Measurements from ENCODE around the gene SPTBN4. TPM values are rescaled to one million over a fixed set of nuclear protein-coding genes. Genes with fewer than 3 reads are reported as not detected.
"Not testable (repeated sequence)": the region's sequence is repeated elsewhere in the genome, so short reads cannot be mapped to it uniquely, and the experiment has no call there.

Gene SPTBN4
- total RNA-seq, 1 experiment from 2014 or later, result 0.61 TPM

DNA sequence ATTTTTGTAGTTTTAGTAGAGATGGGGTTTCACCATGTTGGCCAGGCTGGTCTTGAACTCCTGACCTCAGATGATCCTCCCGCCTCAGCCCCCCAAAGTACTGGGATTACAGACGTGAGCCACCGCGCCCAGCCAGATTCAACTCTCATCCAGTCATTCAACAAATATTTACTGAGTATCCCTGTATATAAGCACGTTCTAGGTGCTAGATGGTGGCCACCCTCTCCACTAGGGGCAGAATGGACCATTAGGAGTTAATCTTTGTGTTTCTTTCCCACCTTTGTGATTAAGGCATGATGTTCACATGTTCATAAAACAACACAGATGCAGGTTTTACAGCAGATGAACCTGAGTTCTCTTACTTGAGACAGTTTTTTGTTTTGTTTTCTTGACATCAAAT, 117.2 kb downstream of the SPTBN4 start:
- DNase-seq (ENCODE audit: low read depth in 1 of 2, low spot score in 2 of 2), result peak in 1 of 2 experiments; percentile 24
- no peak overlapping the region for H3K27ac ChIP-seq
- no peaks in the 10 kb centered on the region for H3K9me3 ChIP-seq (replicated peaks)
- H3K27me3 ChIP-seq (replicated peaks), result no peaks in the 10 kb centered on the region
- no peak overlapping the region for H3K4me3 ChIP-seq
- peaks cover 61% of the 10 kb centered on the region for H3K36me3 ChIP-seq
- H3K4me1 ChIP-seq (replicated peaks), result peaks cover 33% of the 10 kb centered on the region

DNA sequence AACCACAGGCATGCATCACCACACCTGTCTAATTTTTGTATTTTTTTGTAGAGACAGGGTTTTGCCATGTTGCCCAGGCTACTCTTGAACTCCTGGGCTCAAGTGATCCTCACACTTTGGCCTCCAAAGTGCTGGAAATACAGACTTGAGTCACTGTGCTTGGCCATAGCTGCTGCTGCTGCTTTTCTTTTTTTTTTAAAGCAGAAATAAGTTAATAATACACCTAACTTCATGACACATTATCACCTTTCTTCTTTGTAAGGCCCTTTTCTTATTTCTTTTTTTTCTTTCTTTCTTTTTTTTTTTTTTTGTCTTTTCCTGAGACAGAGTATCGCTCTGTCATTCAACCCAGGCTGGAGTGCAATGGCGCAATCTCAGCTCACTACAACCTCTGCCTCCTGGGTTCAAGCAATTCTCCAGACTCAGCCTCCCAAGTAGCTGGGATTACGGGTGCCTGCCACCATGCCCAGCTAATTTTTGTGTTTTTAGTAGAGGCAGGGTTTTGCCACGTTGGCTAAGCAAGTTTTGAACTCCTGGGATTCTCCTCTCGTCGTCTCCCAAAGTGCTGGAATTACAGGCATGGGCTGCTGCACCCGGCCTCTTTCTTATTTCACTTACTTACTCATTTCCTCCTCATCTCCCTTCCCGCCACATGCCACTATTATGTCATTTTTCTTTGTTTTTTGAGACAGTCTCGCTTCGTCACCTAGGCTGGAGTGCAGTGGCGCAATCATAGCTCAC, 118.6 kb downstream of the SPTBN4 start:
- peak overlapping the region; percentile 80 for H3K27ac ChIP-seq
- DNase-seq (ENCODE audit: low read depth in 1 of 2, low spot score in 2 of 2), result peak; percentile 70 to 76
- H3K9me3 ChIP-seq (replicated peaks), result no peaks in the 10 kb centered on the region
- H3K4me3 ChIP-seq, result no peak overlapping the region
- H3K27me3 ChIP-seq (replicated peaks), result no peaks in the 10 kb centered on the region
- peaks cover 33% of the 10 kb centered on the region for H3K4me1 ChIP-seq (replicated peaks)
- peaks cover 52% of the 10 kb centered on the region for H3K36me3 ChIP-seq

DNA sequence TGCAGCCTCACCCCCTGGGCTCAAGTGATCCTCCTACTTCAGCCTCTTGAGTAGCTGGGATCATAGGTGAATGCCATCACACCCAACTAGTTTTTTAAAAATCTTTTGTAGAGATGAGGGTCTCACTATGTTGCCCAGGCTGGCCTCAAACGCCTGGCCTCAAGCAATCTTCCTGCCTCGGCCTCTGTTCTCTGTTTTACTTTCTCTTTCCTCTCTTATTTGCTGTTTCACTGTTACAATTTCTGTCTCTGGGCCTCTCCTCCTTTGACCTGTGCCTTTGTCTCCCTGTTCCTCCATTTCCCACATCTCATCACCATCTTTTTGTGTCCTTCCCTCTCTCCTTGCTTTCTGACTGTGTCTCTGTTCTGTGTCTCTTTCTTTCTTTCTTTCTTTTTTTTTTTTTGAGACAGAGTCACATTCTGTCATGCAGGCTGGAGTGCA, 119.2 kb downstream of the SPTBN4 start:
- no peak overlapping the region for H3K4me3 ChIP-seq
- H3K9me3 ChIP-seq (replicated peaks), result no peaks in the 10 kb centered on the region
- no peaks in the 10 kb centered on the region for H3K27me3 ChIP-seq (replicated peaks)
- peak overlapping the region; percentile 80 for H3K27ac ChIP-seq
- DNase-seq (ENCODE audit: low read depth in 1 of 2, low spot score in 2 of 2), result no peak
- H3K4me1 ChIP-seq (replicated peaks), result peaks cover 33% of the 10 kb centered on the region
- peaks cover 53% of the 10 kb centered on the region for H3K36me3 ChIP-seq

DNA sequence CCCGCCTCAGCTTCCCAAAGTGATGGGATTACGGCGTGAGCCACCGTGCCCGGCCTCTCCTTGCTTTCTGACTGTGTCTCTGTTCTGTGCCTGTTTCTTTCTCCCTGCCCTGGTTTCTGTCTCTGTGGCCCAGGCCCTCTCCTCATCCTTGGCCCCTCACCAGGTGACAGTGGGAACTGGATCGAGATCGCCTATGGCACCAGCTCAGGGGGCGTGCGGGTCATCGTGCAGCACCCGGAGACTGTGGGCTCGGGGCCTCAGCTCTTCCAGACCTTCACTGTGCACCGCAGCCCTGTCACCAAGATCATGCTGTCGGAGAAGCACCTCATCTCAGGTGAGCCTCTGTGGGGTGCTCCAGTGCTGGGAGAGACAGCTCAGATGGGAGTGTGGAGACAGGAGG, 119.8 kb downstream of the SPTBN4 start:
- Histone ChIP-seq H3K4me1 (replicated peaks) (peaks cover 33% of the 10 kb centered on the region), H3K4me3 (no peak overlapping the region), H3K27ac (no peak overlapping the region), H3K9me3 (replicated peaks) (no peaks in the 10 kb centered on the region), H3K36me3 (peaks cover 48% of the 10 kb centered on the region), H3K27me3 (replicated peaks) (no peaks in the 10 kb centered on the region)
- no peak for DNase-seq (ENCODE audit: low read depth in 1 of 2, low spot score in 2 of 2)

DNA sequence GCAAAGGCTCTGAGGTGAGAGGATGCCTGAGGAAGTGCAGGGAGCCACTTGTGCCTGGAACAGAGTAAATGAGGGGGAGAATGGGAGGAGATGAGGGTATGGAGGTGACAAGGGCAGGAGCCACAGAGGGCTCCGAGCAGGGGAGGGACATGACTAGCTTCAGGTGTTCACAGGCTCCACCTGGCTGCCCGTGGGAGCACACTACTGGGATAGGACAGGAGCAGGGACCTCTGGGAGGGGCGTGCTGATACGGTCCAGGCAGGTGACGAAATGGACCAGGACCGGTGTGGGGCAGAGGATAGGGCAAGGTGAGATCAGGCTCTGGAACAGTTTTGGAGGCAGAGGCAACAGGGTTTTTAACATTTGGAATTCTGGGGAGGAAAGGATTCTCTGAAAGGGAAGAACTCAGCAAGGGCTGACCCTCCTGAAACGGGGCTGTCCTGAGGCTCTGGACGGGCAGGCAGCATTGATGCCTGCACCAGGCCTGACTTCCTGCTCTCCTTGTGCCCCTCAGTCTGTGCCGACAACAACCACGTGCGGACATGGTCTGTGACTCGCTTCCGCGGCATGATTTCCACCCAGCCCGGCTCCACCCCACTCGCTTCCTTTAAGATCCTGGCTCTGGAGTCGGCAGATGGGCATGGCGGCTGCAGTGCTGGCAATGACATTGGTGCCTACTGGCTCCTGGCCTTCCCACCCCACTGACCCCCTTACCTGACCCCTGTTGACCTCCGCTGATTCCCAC, 121.5 kb downstream of the SPTBN4 start:
- peak in 1 of 2 experiments; percentile 72 for DNase-seq (ENCODE audit: low read depth in 1 of 2, low spot score in 2 of 2)
- no peak overlapping the region for H3K27ac ChIP-seq
- peaks cover 40% of the 10 kb centered on the region for H3K36me3 ChIP-seq
- H3K27me3 ChIP-seq (replicated peaks), result no peaks in the 10 kb centered on the region
- H3K4me1 ChIP-seq (replicated peaks), result peaks cover 33% of the 10 kb centered on the region
- H3K9me3 ChIP-seq (replicated peaks), result no peaks in the 10 kb centered on the region
- H3K4me3 ChIP-seq, result no peak overlapping the region

DNA sequence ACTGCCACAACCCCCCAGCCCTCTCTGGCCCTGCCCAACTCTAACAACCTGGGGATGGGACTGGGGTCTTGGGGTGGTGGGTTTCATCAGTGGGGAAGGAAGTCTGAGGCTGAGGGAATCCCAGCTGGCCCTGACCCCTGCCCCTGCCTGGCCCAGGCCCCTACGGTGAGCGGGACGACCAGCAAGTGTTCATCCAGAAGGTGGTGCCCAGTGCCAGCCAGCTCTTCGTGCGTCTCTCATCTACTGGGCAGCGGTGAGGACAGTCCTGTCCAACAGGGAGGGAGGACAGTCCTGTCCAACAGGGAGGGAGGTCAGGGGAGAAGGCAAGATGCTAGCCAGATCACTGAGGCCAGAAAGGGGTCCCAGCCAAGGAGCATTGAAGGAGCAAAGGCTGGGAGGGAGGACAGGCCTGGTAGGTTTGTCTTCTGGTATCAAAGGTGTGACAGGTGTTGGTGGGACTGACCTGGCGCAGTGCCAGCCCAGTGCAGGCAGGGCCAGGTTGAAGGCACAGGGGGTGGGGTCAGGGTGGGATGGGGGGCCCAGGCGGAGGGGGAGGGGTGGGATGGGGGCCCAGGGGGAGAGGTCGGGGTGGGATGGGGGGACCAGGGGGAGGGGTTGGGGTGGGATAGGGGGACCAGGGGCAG, 122.2 kb downstream of the SPTBN4 start:
- Histone ChIP-seq H3K27ac (no peak overlapping the region), H3K27me3 (replicated peaks) (no peaks in the 10 kb centered on the region), H3K4me1 (replicated peaks) (peaks cover 27% of the 10 kb centered on the region), H3K36me3 (peaks cover 34% of the 10 kb centered on the region), H3K4me3 (no peak overlapping the region), H3K9me3 (replicated peaks) (no peaks in the 10 kb centered on the region)
- DNase-seq (ENCODE audit: low read depth in 1 of 2, low spot score in 2 of 2), result no peak

DNA sequence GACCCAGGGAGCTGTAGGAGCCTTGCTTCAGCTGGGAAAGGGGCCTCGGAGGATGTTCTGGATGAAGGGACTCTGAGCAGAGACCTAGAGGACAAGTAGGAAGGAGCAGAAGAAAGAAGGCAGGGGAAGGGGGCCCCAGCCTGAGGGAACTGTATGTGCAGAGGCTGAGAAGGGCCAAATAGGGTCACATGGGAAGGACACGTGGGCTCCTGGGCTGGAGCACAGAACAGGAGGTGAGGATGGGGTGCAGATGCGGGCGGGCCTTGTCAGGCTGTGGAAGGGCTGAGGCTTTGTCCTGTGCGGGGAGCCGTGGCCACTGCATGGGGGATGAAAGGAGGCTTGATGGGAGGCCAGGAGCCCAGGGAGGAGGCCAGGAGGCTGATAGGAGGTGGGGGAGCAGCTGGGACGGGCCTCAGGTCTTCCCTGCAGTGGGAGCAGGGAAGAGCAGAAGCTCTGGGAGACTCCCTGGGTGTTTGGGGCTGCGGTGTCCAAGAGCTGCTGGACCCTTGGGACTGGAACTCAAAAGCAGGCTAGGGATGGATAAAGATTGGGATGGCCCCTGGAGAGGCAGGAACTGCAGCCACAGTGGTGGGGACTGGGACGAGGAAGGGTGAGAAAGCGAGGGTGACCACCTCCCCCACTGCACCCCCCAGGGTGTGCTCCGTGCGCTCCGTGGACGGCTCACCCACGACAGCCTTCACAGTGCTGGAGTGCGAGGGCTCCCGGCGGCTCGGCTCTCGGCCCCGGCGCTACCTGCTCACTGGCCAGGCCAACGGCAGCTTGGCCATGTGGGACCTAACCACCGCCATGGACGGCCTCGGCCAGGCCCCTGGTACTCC, 123.0 kb downstream of the SPTBN4 start:
- Histone ChIP-seq H3K36me3 (peaks cover 27% of the 10 kb centered on the region), H3K27ac (no peak overlapping the region), H3K9me3 (replicated peaks) (no peaks in the 10 kb centered on the region), H3K27me3 (replicated peaks) (no peaks in the 10 kb centered on the region), H3K4me3 (no peak overlapping the region), H3K4me1 (replicated peaks) (peaks cover 30% of the 10 kb centered on the region)
- no peak for DNase-seq (ENCODE audit: low read depth in 1 of 2, low spot score in 2 of 2)

DNA sequence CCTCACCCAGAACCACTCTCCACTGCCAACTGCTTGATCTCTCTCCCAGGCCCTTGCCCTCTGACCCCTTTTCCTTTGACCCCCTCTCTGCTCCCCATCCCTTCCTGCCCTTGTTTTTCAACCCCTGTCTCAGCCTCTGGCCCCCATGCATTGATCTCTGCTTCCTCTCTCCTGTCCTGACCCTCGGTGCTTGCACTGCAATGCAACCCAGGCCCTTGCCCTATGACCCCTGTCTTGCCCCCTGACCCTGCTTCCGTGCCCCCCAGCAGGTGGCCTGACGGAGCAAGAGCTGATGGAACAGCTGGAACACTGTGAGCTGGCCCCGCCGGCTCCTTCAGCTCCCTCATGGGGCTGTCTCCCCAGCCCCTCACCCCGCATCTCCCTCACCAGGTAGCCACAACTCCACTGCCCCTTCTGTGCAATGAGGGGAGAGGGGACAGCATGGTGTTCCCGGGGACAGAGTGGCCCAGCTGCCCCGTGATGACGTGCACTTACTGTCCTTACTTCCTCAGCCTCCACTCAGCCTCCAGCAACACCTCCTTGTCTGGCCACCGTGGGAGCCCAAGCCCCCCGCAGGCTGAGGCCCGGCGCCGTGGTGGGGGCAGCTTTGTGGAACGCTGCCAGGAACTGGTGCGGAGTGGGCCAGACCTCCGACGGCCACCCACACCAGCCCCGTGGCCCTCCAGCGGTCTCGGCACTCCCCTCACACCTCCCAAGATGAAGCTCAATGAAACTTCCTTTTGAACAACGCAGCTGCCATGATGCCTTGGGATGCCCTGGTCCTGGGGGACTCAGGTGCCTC, 123.9 kb downstream of the SPTBN4 start:
- peaks cover 27% of the 10 kb centered on the region for H3K36me3 ChIP-seq
- H3K4me1 ChIP-seq (replicated peaks), result peaks cover 24% of the 10 kb centered on the region
- H3K27ac ChIP-seq, result no peak overlapping the region
- no peak for DNase-seq (ENCODE audit: low read depth in 1 of 2, low spot score in 2 of 2)
- no peak overlapping the region for H3K4me3 ChIP-seq
- H3K27me3 ChIP-seq (replicated peaks), result no peaks in the 10 kb centered on the region
- no peaks in the 10 kb centered on the region for H3K9me3 ChIP-seq (replicated peaks)

DNA sequence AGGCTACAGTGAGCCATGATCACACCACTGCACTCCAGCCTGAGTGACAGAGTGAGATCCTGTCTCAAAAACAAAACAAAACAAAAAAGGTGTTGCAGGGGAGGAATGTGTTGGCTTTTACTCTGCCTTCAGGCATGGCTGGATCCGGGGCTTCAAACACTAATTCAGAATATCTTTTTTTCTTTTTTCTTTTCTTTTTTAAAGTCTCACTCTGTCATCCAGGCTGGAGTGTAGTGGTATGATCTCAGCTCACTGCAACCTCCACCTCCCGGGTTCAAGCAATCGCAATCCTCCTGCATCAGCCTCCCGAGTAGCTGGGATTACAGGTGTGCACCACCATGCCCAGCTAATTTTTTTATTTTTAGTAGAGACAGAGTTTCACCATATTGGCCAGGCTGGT, 124.9 kb downstream of the SPTBN4 start:
- not testable (repeated sequence) for DNase-seq (ENCODE audit: low read depth in 1 of 2, low spot score in 2 of 2); H3K4me3 ChIP-seq; H3K27ac ChIP-seq; H3K27me3 ChIP-seq (replicated peaks); H3K9me3 ChIP-seq (replicated peaks)
- Histone ChIP-seq H3K36me3 (peaks cover 23% of the 10 kb centered on the region), H3K4me1 (replicated peaks) (peaks cover 22% of the 10 kb centered on the region)

DNA sequence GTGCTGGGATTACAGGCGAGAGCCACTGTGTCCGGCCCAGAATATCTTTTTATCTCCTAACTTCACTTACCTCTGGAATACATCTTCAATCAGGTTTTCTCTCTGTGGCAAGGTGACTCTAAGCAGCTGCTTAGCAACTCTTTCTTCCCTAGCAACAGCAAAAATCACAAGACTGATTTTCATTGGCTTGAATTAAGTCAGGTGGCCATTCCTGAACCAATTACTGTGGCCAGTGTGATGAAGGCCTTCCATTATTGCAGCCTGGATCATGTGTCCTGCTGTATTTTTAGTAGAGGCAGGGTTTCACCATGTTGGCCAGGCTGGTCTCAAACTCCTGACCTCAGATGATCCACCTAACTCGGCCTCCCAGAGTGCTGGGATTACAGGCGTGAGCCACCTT, 125.4 kb downstream of the SPTBN4 start:
- H3K9me3 ChIP-seq (replicated peaks), result no peaks in the 10 kb centered on the region
- H3K27ac ChIP-seq, result no peak overlapping the region
- no peak for DNase-seq (ENCODE audit: low read depth in 1 of 2, low spot score in 2 of 2)

DNA sequence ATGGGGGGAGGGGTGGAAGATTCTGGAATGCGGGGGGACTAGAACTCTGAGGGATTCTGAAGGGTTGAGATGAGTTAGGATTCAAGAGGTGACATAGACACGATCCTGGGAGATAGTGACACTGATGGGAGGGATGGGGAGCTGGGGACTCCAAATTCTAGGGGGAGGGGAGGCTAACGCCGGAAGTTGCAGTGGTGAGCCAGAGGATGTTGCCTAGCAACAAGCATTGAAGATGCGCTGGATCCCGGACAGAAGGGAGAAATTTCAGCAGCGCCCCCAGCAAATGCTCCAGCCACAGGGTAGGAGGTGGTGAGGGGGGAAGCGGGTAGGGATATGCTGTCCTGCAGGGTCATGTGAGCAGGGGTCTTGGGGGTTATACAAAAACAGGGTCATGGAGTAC, 127.5 kb downstream of the SPTBN4 start:
- H3K27ac ChIP-seq, result no peak overlapping the region
- peaks cover 17% of the 10 kb centered on the region for H3K27me3 ChIP-seq (replicated peaks)
- H3K4me3 ChIP-seq, result no peak overlapping the region

More for the DNA sequence above, 125.4 kb downstream of the SPTBN4 start:
- peaks cover 26% of the 10 kb centered on the region for H3K4me1 ChIP-seq (replicated peaks)
- peaks cover 18% of the 10 kb centered on the region for H3K36me3 ChIP-seq
- H3K4me3 ChIP-seq, result no peak overlapping the region
- peaks cover 5% of the 10 kb centered on the region for H3K27me3 ChIP-seq (replicated peaks)

DNA sequence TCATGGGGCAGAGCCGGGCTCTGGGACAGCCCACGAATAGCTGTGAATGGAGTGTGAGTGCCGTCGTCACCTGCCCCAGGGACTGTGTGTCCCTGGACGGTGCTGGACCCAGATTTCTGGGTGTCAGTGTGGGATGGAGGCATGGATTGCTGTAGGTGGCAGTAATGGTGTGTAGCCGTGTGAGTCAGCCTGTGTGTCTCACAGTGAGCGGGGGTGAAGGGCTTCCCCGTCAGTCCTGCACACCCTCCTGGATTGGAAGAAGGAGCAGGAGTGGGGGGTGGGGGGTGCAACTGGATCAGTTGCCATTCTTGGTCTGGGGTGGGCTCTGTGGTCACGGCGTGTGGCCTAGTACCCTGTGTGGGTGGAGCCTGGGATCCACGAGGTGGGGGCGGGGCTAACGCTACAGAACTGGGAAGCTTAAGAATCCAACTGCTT, 127.9 kb downstream of the SPTBN4 start:
- Histone ChIP-seq H3K9me3 (replicated peaks) (no peaks in the 10 kb centered on the region), H3K4me3 (no peak overlapping the region), H3K27me3 (replicated peaks) (peaks cover 21% of the 10 kb centered on the region), H3K4me1 (replicated peaks) (peaks cover 23% of the 10 kb centered on the region), H3K27ac (no peak overlapping the region), H3K36me3 (peaks cover 2% of the 10 kb centered on the region; the same call in 1 of the 2 replicates)
- DNase-seq (ENCODE audit: low read depth in 1 of 2, low spot score in 2 of 2), result no peak

More for the DNA sequence above, 127.5 kb downstream of the SPTBN4 start:
- H3K9me3 ChIP-seq (replicated peaks), result no peaks in the 10 kb centered on the region
- peaks cover 23% of the 10 kb centered on the region for H3K4me1 ChIP-seq (replicated peaks)
- peaks cover 2% of the 10 kb centered on the region; the same call in 1 of the 2 replicates for H3K36me3 ChIP-seq
- DNase-seq (ENCODE audit: low read depth in 1 of 2, low spot score in 2 of 2), result no peak

Measured in SJSA1 (cell line).